Coronary artery (tissue), 2 donors: ENCODE results near the gene GLB1L3.

ENCODE experiments used
- DNase-seq: peaks from one replicate; pipeline ENCODE4 v3.0.0-alpha.2; 2017; ENCODE audit warnings: low spot score
- H3K27ac ChIP-seq, 2 donors: fragments of 200-600 bp; sonication (generic); one replicate each; pipeline ENCODE4 v1.5.1; 2016 to 2019
- H3K4me3 ChIP-seq: fragments of 200-600 bp; sonication (generic); 2 replicates; pipeline ENCODE4 v1.5.1; 2016; ENCODE audit warnings: mild to moderate bottlenecking, moderate library complexity
- CTCF ChIP-seq: fragments of 200-600 bp; sonication (generic); IDR thresholded peaks from one replicate; pipeline ENCODE4 v1.5.1; 2019; ENCODE audit warnings: antibody characterized with exemption

The GLB1L3 gene

GRCh38 chr11:134363592-134363991 lies 87.4 kb downstream of the GLB1L3 start:
- no peak for DNase-seq
- TF ChIP-seq CTCF, result no peak
- H3K27ac ChIP-seq, result no peak overlapping the region
- no peak overlapping the region for H3K4me3 ChIP-seq

GRCh38 chr11:134364261-134364660 lies 88.1 kb downstream of the GLB1L3 start:
- DNase-seq, result no peak

GRCh38 chr11:134365011-134365925 lies 89.1 kb downstream of the GLB1L3 start:
- no peak overlapping the region for H3K4me3 ChIP-seq
- no peak overlapping the region for H3K27ac ChIP-seq
- TF ChIP-seq CTCF, result no peak
- DNase-seq, result no peak

More at GRCh38 chr11:134364261-134364660, 88.1 kb downstream of the GLB1L3 start:
- H3K4me3 ChIP-seq, result no peak overlapping the region
- no peak for TF ChIP-seq CTCF
- no peak overlapping the region for H3K27ac ChIP-seq

GRCh38 chr11:134366254-134366653 lies 90.1 kb downstream of the GLB1L3 start:
- DNase-seq, result no peak
- TF ChIP-seq CTCF, result no peak
- H3K4me3 ChIP-seq, result no peak overlapping the region
- no peak overlapping the region for H3K27ac ChIP-seq

GRCh38 chr11:134367781-134368180 lies 91.6 kb downstream of the GLB1L3 start:
- DNase-seq, result no peak
- Histone ChIP-seq H3K4me3 (no peak overlapping the region), H3K27ac (no peak overlapping the region)
- TF ChIP-seq CTCF, result no peak
